ENCODE results near the gene NFIX. TPM values are rescaled to one million over a fixed set of nuclear protein-coding genes. Genes with fewer than 3 reads are reported as not detected.
A peak's percentile ranks its signal among the peaks of the same experiment; 100 is the strongest.

The NFIX gene
- total and polyA plus RNA-seq, 9 of the 15 experiments (the other 6 are each of a cell fraction or from before 2014, with no cell fraction given), result 0.28 to 26.8 (median 5.4) TPM

DNA sequence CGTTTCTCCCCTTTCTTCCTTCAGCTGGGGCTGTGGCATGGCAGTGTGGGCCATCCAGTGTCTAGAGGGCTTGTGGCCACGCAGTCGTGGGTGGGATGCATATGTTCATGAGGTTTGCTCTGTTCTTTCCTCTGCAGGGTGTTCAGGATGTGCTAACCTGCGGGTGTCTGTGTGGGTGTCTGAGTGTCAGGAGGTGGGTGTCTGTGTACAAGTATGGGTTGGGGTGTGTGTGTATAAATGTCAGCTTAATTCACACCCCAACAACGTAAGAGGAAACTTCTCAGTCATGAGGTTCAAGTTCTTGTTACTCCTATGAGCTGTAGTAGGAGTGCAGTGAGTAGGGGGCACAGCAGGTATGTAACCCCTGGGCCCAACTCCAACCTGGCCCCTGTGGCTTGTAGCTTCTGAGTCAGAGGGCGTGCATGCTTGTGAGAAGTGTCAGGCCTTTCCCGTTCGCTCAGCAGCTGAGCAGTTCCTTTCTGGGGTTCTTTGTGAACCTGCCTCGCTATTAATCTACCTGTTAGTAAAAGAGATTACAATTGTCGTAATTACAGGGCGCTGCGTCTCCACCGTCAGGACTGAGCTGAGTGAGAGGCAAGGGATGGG lies 49.1 kb downstream of the NFIX start:
- intact Hi-C loops (cut with micrococcal nuclease), result no loop called here
- Histone ChIP-seq H3K27ac (ENCODE audit: extremely low read depth, low read depth, low read length) (no peak overlapping the region), H4K20me1 (replicated peaks; ENCODE audit: control insufficient read depth, insufficient read depth, low read length) (peaks cover 26% of the 10 kb centered on the region; the same call in 1 of the 2 replicates), H3K27me3 (ENCODE audit: control insufficient read depth in 2 of 2, insufficient read depth in 2 of 2, low read length in 2 of 2) (no peaks in the 10 kb centered on the region), H3K4me3 (no peak overlapping the region), H3K79me2 (ENCODE audit: control insufficient read depth, insufficient read depth, low read length) (peaks cover 7% of the 10 kb centered on the region; the same call in 1 of the 3 replicates), H3K9me3 (replicated peaks; ENCODE audit: control insufficient read depth, insufficient read depth, low read depth, low read length) (no peaks in the 10 kb centered on the region), H2AFZ (ENCODE audit: low read depth, low read length) (no peak overlapping the region), H3K9me1 (ENCODE audit: control insufficient read depth, insufficient read depth, low read length) (peaks cover 4% of the 10 kb centered on the region), H3K4me2 (ENCODE audit: insufficient read depth, low read length) (no peak overlapping the region), H3K36me3 (ENCODE audit: control insufficient read depth, insufficient read depth, low read length) (0 out of 3 replicates have a peak, but pooled peaks cover 15% of the 10 kb centered on the region), H3K4me1 (replicated peaks in 1 of 2; ENCODE audit: control insufficient read depth in 2 of 2, insufficient read depth in 2 of 2, low read length in 2 of 2) (peaks cover 0 to 9% of the 10 kb centered on the region in 2 experiments; a peak in 2 of 5 replicates), H3K9ac (ENCODE audit: insufficient read depth in 1 of 2, low read depth in 2 of 2, low read length in 2 of 2) (no peak overlapping the region)
- WGBS (ENCODE audit: insufficient coverage, low coverage, missing lambda C conversion rate), result 74% methylated on average over 12 of the region's 13 CpGs
- in situ Hi-C loops (cut with MboI), result no loop called here
- DNase-seq (ENCODE audit: extremely low read depth in 1 of 4, low spot score in 3 of 4) (no peak), ATAC-seq (no peak), FAIRE-seq (no peak)
- ChIA-PET POLR2A (interaction anchor here (0.5 to 1.3 kb wide), 5 partner anchors 10 to 253 kb away, joined by 3 to 4 read pairs (median 3); partner anchors contain the start of gene JUNB), CTCF (ENCODE audit: low intra/inter-chr PET ratio) (no interaction called here)
- BruUV-seq (replicated peaks), result no TSS peak
- no peak for TF ChIP-seq STAG1 (CRISPR knock-in tag; IDR thresholded peaks at IDR 0.05; ENCODE audit: borderline replicate concordance)
- TF ChIP-seq EGR1 (conservative IDR thresholded peaks at IDR 0.05), result 0 out of 2 replicates have a peak, but pooled peaks have one; percentile 8

GRCh38 chr19:13045812-13046211 lies 50.5 kb downstream of the NFIX start:
- intact Hi-C loops (cut with micrococcal nuclease) (no loop called here), in situ Hi-C loops (cut with MboI) (no loop called here)
- no peaks in the 10 kb centered on the region for H3K9me1 ChIP-seq (ENCODE audit: control insufficient read depth, insufficient read depth, low read length)
- no peaks in the 10 kb centered on the region for H3K9me3 ChIP-seq (replicated peaks; ENCODE audit: control insufficient read depth, insufficient read depth, low read depth, low read length)
- 0 out of 4 replicates have a peak overlapping the region, but pooled peaks of 1 of the 2 experiments have one; percentile 19 for H3K9ac ChIP-seq (ENCODE audit: insufficient read depth in 1 of 2, low read depth in 2 of 2, low read length in 2 of 2)
- H3K4me3 ChIP-seq, result no peak overlapping the region
- FAIRE-seq (no peak), ATAC-seq (no peak), DNase-seq (ENCODE audit: extremely low read depth in 1 of 4, low spot score in 3 of 4) (no peak)
- peaks cover 0 to 4% of the 10 kb centered on the region in 2 experiments; a peak in 2 of 5 replicates for H3K4me1 ChIP-seq (replicated peaks in 1 of 2; ENCODE audit: control insufficient read depth in 2 of 2, insufficient read depth in 2 of 2, low read length in 2 of 2)
- peaks cover 7% of the 10 kb centered on the region; the same call in 1 of the 3 replicates for H3K79me2 ChIP-seq (ENCODE audit: control insufficient read depth, insufficient read depth, low read length)
- H3K27ac ChIP-seq (ENCODE audit: extremely low read depth, low read depth, low read length), result no peak overlapping the region
- CTCF ChIA-PET (ENCODE audit: low intra/inter-chr PET ratio), result no interaction called here
- no peak overlapping the region for H2AFZ ChIP-seq (ENCODE audit: low read depth, low read length)
- no TSS peak for BruUV-seq (replicated peaks)
- H4K20me1 ChIP-seq (replicated peaks; ENCODE audit: control insufficient read depth, insufficient read depth, low read length), result peaks cover 37% of the 10 kb centered on the region
- POLR2A ChIA-PET, result interaction anchor here (0.6 to 1.3 kb wide), 3 partner anchors 17 to 29 kb away, joined by 3 read pairs; no protein-coding TSS in a partner anchor
- 0 out of 3 replicates have a peak, but pooled peaks cover 15% of the 10 kb centered on the region for H3K36me3 ChIP-seq (ENCODE audit: control insufficient read depth, insufficient read depth, low read length)
- 87% methylated on average over 4 of the region's 4 CpGs for WGBS (ENCODE audit: insufficient coverage, low coverage, missing lambda C conversion rate)
- no peak overlapping the region for H3K4me2 ChIP-seq (ENCODE audit: insufficient read depth, low read length)
- no peaks in the 10 kb centered on the region for H3K27me3 ChIP-seq (ENCODE audit: control insufficient read depth in 2 of 2, insufficient read depth in 2 of 2, low read length in 2 of 2)
- no peak for TF ChIP-seq NCOR1 (IDR thresholded peaks at IDR 0.05)
- TF ChIP-seq, protein P1, sequence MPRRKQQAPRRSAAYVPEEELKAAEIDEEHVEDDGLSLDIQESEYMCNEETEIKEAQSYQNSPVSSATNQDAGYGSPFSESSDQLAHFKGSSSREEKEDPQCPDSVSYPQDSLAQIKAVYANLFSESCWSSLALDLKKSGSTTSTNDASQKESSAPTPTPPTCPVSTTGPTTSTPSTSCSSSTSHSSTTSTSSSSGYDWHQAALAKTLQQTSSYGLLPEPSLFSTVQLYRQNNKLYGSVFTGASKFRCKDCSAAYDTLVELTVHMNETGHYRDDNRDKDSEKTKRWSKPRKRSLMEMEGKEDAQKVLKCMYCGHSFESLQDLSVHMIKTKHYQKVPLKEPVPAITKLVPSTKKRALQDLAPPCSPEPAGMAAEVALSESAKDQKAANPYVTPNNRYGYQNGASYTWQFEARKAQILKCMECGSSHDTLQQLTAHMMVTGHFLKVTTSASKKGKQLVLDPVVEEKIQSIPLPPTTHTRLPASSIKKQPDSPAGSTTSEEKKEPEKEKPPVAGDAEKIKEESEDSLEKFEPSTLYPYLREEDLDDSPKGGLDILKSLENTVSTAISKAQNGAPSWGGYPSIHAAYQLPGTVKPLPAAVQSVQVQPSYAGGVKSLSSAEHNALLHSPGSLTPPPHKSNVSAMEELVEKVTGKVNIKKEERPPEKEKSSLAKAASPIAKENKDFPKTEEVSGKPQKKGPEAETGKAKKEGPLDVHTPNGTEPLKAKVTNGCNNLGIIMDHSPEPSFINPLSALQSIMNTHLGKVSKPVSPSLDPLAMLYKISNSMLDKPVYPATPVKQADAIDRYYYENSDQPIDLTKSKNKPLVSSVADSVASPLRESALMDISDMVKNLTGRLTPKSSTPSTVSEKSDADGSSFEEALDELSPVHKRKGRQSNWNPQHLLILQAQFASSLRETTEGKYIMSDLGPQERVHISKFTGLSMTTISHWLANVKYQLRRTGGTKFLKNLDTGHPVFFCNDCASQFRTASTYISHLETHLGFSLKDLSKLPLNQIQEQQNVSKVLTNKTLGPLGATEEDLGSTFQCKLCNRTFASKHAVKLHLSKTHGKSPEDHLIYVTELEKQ (CRISPR knock-in tag; IDR thresholded peaks at IDR 0.05), result no peak
- TF ChIP-seq, protein P2, sequence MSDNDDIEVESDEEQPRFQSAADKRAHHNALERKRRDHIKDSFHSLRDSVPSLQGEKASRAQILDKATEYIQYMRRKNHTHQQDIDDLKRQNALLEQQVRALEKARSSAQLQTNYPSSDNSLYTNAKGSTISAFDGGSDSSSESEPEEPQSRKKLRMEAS (CRISPR knock-in tag; IDR thresholded peaks at IDR 0.05), result no peak
- no peak for TF ChIP-seq CCNT2 (IDR thresholded peaks at IDR 0.05; ENCODE audit: borderline replicate concordance, extremely low read depth, insufficient read length, low read depth, low read length)
